WTC11 (cell line): ENCODE results near the gene COX7A2. TPM values are rescaled to one million over a fixed set of nuclear protein-coding genes. Genes with fewer than 3 reads are reported as not detected.

Experiments
- ATAC-seq: fragments of 200-7000 bp; cut with Tn5 transposase; 2 replicates; pipeline ENCODE4 v1.10.0; 2021; ENCODE audit warnings: mild to moderate bottlenecking, moderate library complexity
- CTCF ChIA-PET: fragments of 300-600 bp; sonication (Branson Sonifier 250); formaldehyde crosslinking; loops from one replicate; lab custom pipeline; 2021; ENCODE audit warnings: antibody characterized with exemption; lab: Charles Lee
- POLR2A ChIA-PET: fragments of 350-600 bp; sonication (Branson Sonifier 250); formaldehyde crosslinking; loops from one replicate; lab custom pipeline; 2021; ENCODE audit warnings: antibody characterized with exemption; lab: Charles Lee
- DNase-seq: peaks from one replicate; pipeline ENCODE4 v3.0.0; 2021; ENCODE audit warnings: low spot score
- H3K27ac Mint-ChIP-seq: 2 replicates; pipeline ENCODE4 v1.8.0; 2021; ENCODE audit warnings: mixed read lengths
- H3K27me3 Mint-ChIP-seq: 2 replicates; pipeline ENCODE4 v1.8.0; 2021; ENCODE audit warnings: low read depth, mild to moderate bottlenecking, moderate library complexity, mixed read lengths
- H3K36me3 Mint-ChIP-seq: 2 replicates; pipeline ENCODE4 v1.8.0; 2021; ENCODE audit warnings: mixed read lengths
- H3K4me1 Mint-ChIP-seq: 2 replicates; pipeline ENCODE4 v1.8.0; 2022; ENCODE audit warnings: mixed read lengths
- H3K4me3 Mint-ChIP-seq: 2 replicates; pipeline ENCODE4 v1.8.0; 2021; ENCODE audit warnings: mild to moderate bottlenecking, moderate library complexity, mixed read lengths
- H3K9me3 Mint-ChIP-seq: 2 replicates; pipeline ENCODE4 v1.8.0; 2021; ENCODE audit warnings: mixed read lengths
- ESRRA ChIP-seq: sonication (generic); formaldehyde crosslinking; IDR thresholded peaks from 2 replicates; pipeline ENCODE4 v1.8.1; 2022; ENCODE audit warnings: mild to moderate bottlenecking, missing genetic modification reagents, borderline replicate concordance
- ETV6 ChIP-seq: sonication (generic); formaldehyde crosslinking; IDR thresholded peaks from 2 replicates; pipeline ENCODE4 v1.8.1; 2022; ENCODE audit warnings: mild to moderate bottlenecking, missing genetic modification reagents
- FOXK1 ChIP-seq: sonication (generic); formaldehyde crosslinking; IDR thresholded peaks from 2 replicates; pipeline ENCODE4 v1.8.0; 2022; ENCODE audit warnings: mild to moderate bottlenecking, moderate library complexity, missing genetic modification reagents
- FOXP1 ChIP-seq: sonication (generic); formaldehyde crosslinking; IDR thresholded peaks from 2 replicates; pipeline ENCODE4 v1.8.0; 2022; ENCODE audit warnings: missing genetic modification reagents, mild to moderate bottlenecking, moderate library complexity, borderline replicate concordance
- FOXP4 ChIP-seq: sonication (generic); formaldehyde crosslinking; IDR thresholded peaks from 2 replicates; pipeline ENCODE4 v1.8.0; 2022; ENCODE audit warnings: mild to moderate bottlenecking, missing genetic modification reagents
- GTF2I ChIP-seq: fragments of 250-450 bp; sonication (Bioruptor Pico); conservative IDR thresholded peaks from 2 replicates; pipeline ENCODE4 v1.4.0; 2021; ENCODE audit warnings: mild to moderate bottlenecking
- JUN ChIP-seq: sonication (generic); formaldehyde crosslinking; IDR thresholded peaks from 2 replicates; pipeline ENCODE4 v1.8.0; 2023; ENCODE audit warnings: mild to moderate bottlenecking, missing genetic modification reagents
- MYBL2 ChIP-seq: sonication (generic); formaldehyde crosslinking; IDR thresholded peaks from 2 replicates; pipeline ENCODE4 v1.8.1; 2023; ENCODE audit warnings: mild to moderate bottlenecking, moderate library complexity, missing genetic modification reagents
- NFYB ChIP-seq: sonication (generic); formaldehyde crosslinking; conservative IDR thresholded peaks from 2 replicates; pipeline ENCODE4 v1.8.0; 2022; ENCODE audit warnings: low read depth, missing genetic modification reagents
- OVOL2 ChIP-seq: fragments of 250-450 bp; sonication (Bioruptor Pico); IDR thresholded peaks from 2 replicates; pipeline ENCODE4 v1.9.0; 2021; ENCODE audit warnings: mild to moderate bottlenecking, borderline replicate concordance
- RELA ChIP-seq: sonication (generic); formaldehyde crosslinking; IDR thresholded peaks from 2 replicates; pipeline ENCODE4 v1.8.1; 2022; ENCODE audit warnings: missing genetic modification reagents, mild to moderate bottlenecking, borderline replicate concordance
- SMAD4 ChIP-seq: sonication (generic); formaldehyde crosslinking; IDR thresholded peaks from 2 replicates; pipeline ENCODE4 v1.8.0; 2022; ENCODE audit warnings: mild to moderate bottlenecking, missing genetic modification reagents
- TCF7 ChIP-seq: sonication (generic); formaldehyde crosslinking; IDR thresholded peaks from 2 replicates; pipeline ENCODE4 v1.8.0; 2022; ENCODE audit warnings: mild to moderate bottlenecking, low read depth, missing genetic modification reagents, moderate library complexity
- TEAD1 ChIP-seq: sonication (generic); formaldehyde crosslinking; IDR thresholded peaks from 2 replicates; pipeline ENCODE4 v1.8.0; 2022; ENCODE audit warnings: mild to moderate bottlenecking, missing genetic modification reagents
- TEAD4 ChIP-seq: sonication (generic); formaldehyde crosslinking; IDR thresholded peaks from 2 replicates; pipeline ENCODE4 v1.8.0; 2022; ENCODE audit warnings: mild to moderate bottlenecking, missing genetic modification reagents
- ZBTB21 ChIP-seq: sonication (generic); formaldehyde crosslinking; IDR thresholded peaks from 2 replicates; pipeline ENCODE4 v1.8.1; 2023; ENCODE audit warnings: mild to moderate bottlenecking, missing genetic modification reagents, borderline replicate concordance
- ZNF121 ChIP-seq: sonication (generic); formaldehyde crosslinking; IDR thresholded peaks from 2 replicates; pipeline ENCODE4 v1.8.0; 2023; ENCODE audit warnings: missing genetic modification reagents
- ZNF138 ChIP-seq: sonication (generic); formaldehyde crosslinking; conservative IDR thresholded peaks from 2 replicates; pipeline ENCODE4 v1.8.1; 2022; ENCODE audit warnings: mild to moderate bottlenecking, moderate library complexity, missing genetic modification reagents
- ZNF232 ChIP-seq: sonication (generic); formaldehyde crosslinking; IDR thresholded peaks from 2 replicates; pipeline ENCODE4 v1.8.0; 2022; ENCODE audit warnings: mild to moderate bottlenecking, missing genetic modification reagents
- ZNF281 ChIP-seq: sonication (generic); formaldehyde crosslinking; IDR thresholded peaks from 2 replicates; pipeline ENCODE4 v1.8.0; 2023; ENCODE audit warnings: mild to moderate bottlenecking, missing genetic modification reagents
- total RNA-seq: library from RNA; stranded (reverse); gene quantifications from 3 replicates; pipeline ENCODE4 v1.2.3, GENCODE V29; 2021
- TF ChIP-seq, protein P1 (sequence below): sonication (generic); formaldehyde crosslinking; IDR thresholded peaks from 2 replicates; pipeline ENCODE4 v1.8.1; 2023; ENCODE audit warnings: mild to moderate bottlenecking, missing genetic modification reagents
- TF ChIP-seq, protein P2 (sequence below): sonication (generic); formaldehyde crosslinking; IDR thresholded peaks from 2 replicates; pipeline ENCODE4 v1.8.1; 2022; ENCODE audit warnings: missing genetic modification reagents, borderline replicate concordance

COX7A2 gene
- total RNA-seq, 1 experiment from 2014 or later, result 472 TPM

- TF ChIP-seq ZNF138 (no peak), SMAD4 (CRISPR knock-in tag) (no peak), GTF2I (CRISPR knock-in tag) (no peak), ESRRA (CRISPR knock-in tag) (no peak), TEAD4 (no peak), ZBTB21 (no peak), OVOL2 (CRISPR knock-in tag) (no peak), JUN (CRISPR knock-in tag) (no peak), FOXK1 (no peak), TEAD1 (no peak), ZNF232 (CRISPR knock-in tag) (no peak), RELA (CRISPR knock-in tag) (no peak), NFYB (CRISPR knock-in tag) (no peak), FOXP4 (CRISPR knock-in tag) (no peak), MYBL2 (CRISPR knock-in tag) (no peak), ZNF281 (CRISPR knock-in tag) (no peak), ZNF121 (CRISPR knock-in tag) (no peak), TCF7 (CRISPR knock-in tag) (no peak), ETV6 (CRISPR knock-in tag) (no peak)
- TF ChIP-seq, protein P1, sequence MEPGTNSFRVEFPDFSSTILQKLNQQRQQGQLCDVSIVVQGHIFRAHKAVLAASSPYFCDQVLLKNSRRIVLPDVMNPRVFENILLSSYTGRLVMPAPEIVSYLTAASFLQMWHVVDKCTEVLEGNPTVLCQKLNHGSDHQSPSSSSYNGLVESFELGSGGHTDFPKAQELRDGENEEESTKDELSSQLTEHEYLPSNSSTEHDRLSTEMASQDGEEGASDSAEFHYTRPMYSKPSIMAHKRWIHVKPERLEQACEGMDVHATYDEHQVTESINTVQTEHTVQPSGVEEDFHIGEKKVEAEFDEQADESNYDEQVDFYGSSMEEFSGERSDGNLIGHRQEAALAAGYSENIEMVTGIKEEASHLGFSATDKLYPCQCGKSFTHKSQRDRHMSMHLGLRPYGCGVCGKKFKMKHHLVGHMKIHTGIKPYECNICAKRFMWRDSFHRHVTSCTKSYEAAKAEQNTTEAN (CRISPR knock-in tag), result no peak
- ChIA-PET CTCF (interaction anchor here (0.6 to 1.6 kb wide), 3 partner anchors 13 to 20 kb away, joined by 3 to 6 read pairs (median 6); no protein-coding TSS in a partner anchor), POLR2A (no interaction called here)
- H3K27ac Mint-ChIP-seq, result no peak overlapping the region
- no peaks in the 10 kb centered on the region for H3K36me3 Mint-ChIP-seq
- no peak for DNase-seq
- H3K4me1 Mint-ChIP-seq, result peaks cover 23% of the 10 kb centered on the region
- H3K4me3 Mint-ChIP-seq, result no peak overlapping the region
- H3K27me3 Mint-ChIP-seq, result no peaks in the 10 kb centered on the region
- H3K9me3 Mint-ChIP-seq, result no peaks in the 10 kb centered on the region
- no peak for ATAC-seq
Measured at GRCh38 chr6:75224303-75224926, 19.2 kb downstream of the COX7A2 start.

- H3K4me1 Mint-ChIP-seq, result peaks cover 23% of the 10 kb centered on the region
- POLR2A ChIA-PET, result no interaction called here
- CTCF ChIA-PET, result interaction anchor here (0.9 to 1.6 kb wide), 2 partner anchors 12 to 15 kb away, joined by 3 to 6 read pairs; no protein-coding TSS in a partner anchor
- H3K9me3 Mint-ChIP-seq, result no peaks in the 10 kb centered on the region
- DNase-seq (no peak), ATAC-seq (no peak)
- H3K4me3 Mint-ChIP-seq, result no peak overlapping the region
- H3K36me3 Mint-ChIP-seq, result no peaks in the 10 kb centered on the region
- H3K27ac Mint-ChIP-seq, result no peak overlapping the region
- no peaks in the 10 kb centered on the region for H3K27me3 Mint-ChIP-seq
- TF ChIP-seq FOXP1 (CRISPR knock-in tag), result no peak
- no peak for TF ChIP-seq MYBL2 (CRISPR knock-in tag)
- TF ChIP-seq, protein P2, sequence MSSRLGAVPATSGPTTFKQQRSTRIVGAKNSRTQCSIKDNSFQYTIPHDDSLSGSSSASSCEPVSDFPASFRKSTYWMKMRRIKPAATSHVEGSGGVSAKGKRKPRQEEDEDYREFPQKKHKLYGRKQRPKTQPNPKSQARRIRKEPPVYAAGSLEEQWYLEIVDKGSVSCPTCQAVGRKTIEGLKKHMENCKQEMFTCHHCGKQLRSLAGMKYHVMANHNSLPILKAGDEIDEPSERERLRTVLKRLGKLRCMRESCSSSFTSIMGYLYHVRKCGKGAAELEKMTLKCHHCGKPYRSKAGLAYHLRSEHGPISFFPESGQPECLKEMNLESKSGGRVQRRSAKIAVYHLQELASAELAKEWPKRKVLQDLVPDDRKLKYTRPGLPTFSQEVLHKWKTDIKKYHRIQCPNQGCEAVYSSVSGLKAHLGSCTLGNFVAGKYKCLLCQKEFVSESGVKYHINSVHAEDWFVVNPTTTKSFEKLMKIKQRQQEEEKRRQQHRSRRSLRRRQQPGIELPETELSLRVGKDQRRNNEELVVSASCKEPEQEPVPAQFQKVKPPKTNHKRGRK (CRISPR knock-in tag), result no peak
- TF ChIP-seq RELA (CRISPR knock-in tag), result no peak
- TF ChIP-seq ZBTB21, result no peak
Measured at GRCh38 chr6:75223428-75223827, 20.2 kb downstream of the COX7A2 start.
